ENCODE results near the gene IFNG. TPM values are rescaled to one million over a fixed set of nuclear protein-coding genes. Genes with fewer than 3 reads are reported as not detected.

IFNG gene
- total RNA-seq, 1 experiment from 2014 or later, result not detected

DNA sequence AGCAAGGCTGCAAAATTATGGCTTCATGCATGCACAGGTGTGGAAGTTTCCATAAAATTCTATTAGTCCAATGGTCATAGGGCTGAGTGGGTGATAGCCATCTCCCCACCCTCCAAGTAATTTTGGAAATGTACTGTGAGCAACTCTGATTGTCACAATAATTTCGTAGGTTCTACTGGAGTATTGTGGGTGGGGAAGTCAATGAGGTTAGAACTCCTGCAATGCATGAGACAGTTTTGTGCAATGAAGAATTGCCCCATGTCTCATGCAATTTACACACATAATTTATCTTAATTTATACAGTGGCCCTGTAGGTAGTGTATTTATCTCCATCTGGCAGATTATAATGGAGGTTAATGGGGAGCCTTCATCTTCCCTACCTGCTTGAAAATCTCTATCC, 20.5 kb downstream of the IFNG start:
- Histone ChIP-seq H2AK5ac (ENCODE audit: insufficient read length, low read length) (no peak overlapping the region), H2BK12ac (ENCODE audit: insufficient read length, low read depth, low read length) (no peak overlapping the region)
- no peak overlapping the region for H3K27ac Mint-ChIP-seq

More for the DNA sequence above, 20.5 kb downstream of the IFNG start:
- Histone ChIP-seq H2AFZ (ENCODE audit: low read length) (no peak overlapping the region), H3T11ph (ENCODE audit: low read length) (no peak overlapping the region), H3K18ac (ENCODE audit: insufficient read length, low read depth, low read length) (no peak overlapping the region), H3K23me2 (ENCODE audit: insufficient read length, low read depth, low read length, poor library complexity, severe bottlenecking) (no peaks in the 10 kb centered on the region), H3K4me1 (ENCODE audit: insufficient read depth, low read length) (peaks cover 4% of the 10 kb centered on the region; the same call in 1 of the 2 replicates), H3K56ac (ENCODE audit: insufficient read length, low read depth, low read length) (no peak overlapping the region), H4K91ac (ENCODE audit: insufficient read length, low read depth, low read length) (no peak overlapping the region), H3K4me2 (ENCODE audit: insufficient read depth, insufficient read length, low read length) (no peak overlapping the region), H2BK5ac (ENCODE audit: insufficient read length, low read length) (no peak overlapping the region), H4K8ac (replicated peaks; ENCODE audit: insufficient read length, low read depth, low read length) (no peak overlapping the region), H3K79me2 (ENCODE audit: insufficient read depth, low read length) (no peaks in the 10 kb centered on the region), H3K4ac (ENCODE audit: low read depth, low read length) (no peak overlapping the region), H3K9me3 (ENCODE audit: control insufficient read depth, low read depth, low read length) (no peaks in the 10 kb centered on the region), H4K5ac (ENCODE audit: insufficient read length, low read depth, low read length) (no peak overlapping the region), H4K20me1 (ENCODE audit: control insufficient read depth, insufficient read depth, insufficient read length) (no peaks in the 10 kb centered on the region), H3K23ac (ENCODE audit: insufficient read length, low read depth, low read length) (no peak overlapping the region), H2BK20ac (ENCODE audit: low read depth, low read length, poor library complexity, severe bottlenecking) (no peak overlapping the region), H3K27me3 (ENCODE audit: insufficient read depth, low read length) (no peaks in the 10 kb centered on the region), H3K14ac (ENCODE audit: insufficient read depth, low read length) (no peak overlapping the region), H3K27ac (ENCODE audit: insufficient read length, low read depth, low read length) (no peak overlapping the region), H2BK120ac (ENCODE audit: low read depth, low read length, poor library complexity, severe bottlenecking) (no peak overlapping the region), H3K9ac (ENCODE audit: extremely low read depth, insufficient read length, low read length) (no peak overlapping the region), H3K79me1 (ENCODE audit: insufficient read depth, low read depth, low read length, poor library complexity, severe bottlenecking) (no peaks in the 10 kb centered on the region), H2BK15ac (ENCODE audit: low read depth, low read length) (no peak overlapping the region)
- Mint-ChIP-seq H3K27me3 (ENCODE audit: low read depth) (peaks cover 4% of the 10 kb centered on the region; the same call in 1 of the 2 replicates), H3K9me3 (peaks cover 0 to 3% of the 10 kb centered on the region in 2 experiments; a peak in 2 of 5 replicates), H3K36me3 (ENCODE audit: insufficient read depth in 1 of 3, low read depth in 3 of 3) (no peaks in the 10 kb centered on the region; a peak in 1 of 7 replicates), H3K4me1 (peaks cover 18 to 21% of the 10 kb centered on the region in 2 experiments), H3K4me3 (no peak overlapping the region)
- no peak for DNase-seq
- TF ChIP-seq, protein P1, sequence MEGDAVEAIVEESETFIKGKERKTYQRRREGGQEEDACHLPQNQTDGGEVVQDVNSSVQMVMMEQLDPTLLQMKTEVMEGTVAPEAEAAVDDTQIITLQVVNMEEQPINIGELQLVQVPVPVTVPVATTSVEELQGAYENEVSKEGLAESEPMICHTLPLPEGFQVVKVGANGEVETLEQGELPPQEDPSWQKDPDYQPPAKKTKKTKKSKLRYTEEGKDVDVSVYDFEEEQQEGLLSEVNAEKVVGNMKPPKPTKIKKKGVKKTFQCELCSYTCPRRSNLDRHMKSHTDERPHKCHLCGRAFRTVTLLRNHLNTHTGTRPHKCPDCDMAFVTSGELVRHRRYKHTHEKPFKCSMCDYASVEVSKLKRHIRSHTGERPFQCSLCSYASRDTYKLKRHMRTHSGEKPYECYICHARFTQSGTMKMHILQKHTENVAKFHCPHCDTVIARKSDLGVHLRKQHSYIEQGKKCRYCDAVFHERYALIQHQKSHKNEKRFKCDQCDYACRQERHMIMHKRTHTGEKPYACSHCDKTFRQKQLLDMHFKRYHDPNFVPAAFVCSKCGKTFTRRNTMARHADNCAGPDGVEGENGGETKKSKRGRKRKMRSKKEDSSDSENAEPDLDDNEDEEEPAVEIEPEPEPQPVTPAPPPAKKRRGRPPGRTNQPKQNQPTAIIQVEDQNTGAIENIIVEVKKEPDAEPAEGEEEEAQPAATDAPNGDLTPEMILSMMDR (conservative IDR thresholded peaks at IDR 0.05), result no peak
- no CpG with 5 or more reads among the region's 1 CpG for WGBS (ENCODE audit: extremely low coverage, insufficient read length, low lambda C conversion rate)

Data from H9 (cell line).